Caco-2 (cell line): ENCODE measurements around the gene GDF11. TPM values are rescaled to one million over a fixed set of nuclear protein-coding genes. Genes with fewer than 3 reads are reported as not detected.

ENCODE experiments used
- BruUV-seq: library from RNA; stranded (reverse); fragments of 400-500 nt; replicated peaks from 2 replicates; lab custom pipeline; 2021; lab: Mats Ljungman, UMichigan
- CTCF ChIA-PET: fragments of 300-600 bp; sonication (Branson Sonifier 250); formaldehyde crosslinking; loops from one replicate; lab custom pipeline; 2022; ENCODE audit warnings: antibody characterized with exemption; lab: Charles Lee
- POLR2A ChIA-PET: fragments of 300-600 bp; sonication (Branson Sonifier 250); formaldehyde crosslinking; loops from one replicate; lab custom pipeline; 2022; ENCODE audit warnings: antibody characterized with exemption; lab: Charles Lee
- DNase-seq, 2 experiments: peaks; one replicate each; pipeline versions ENCODE4 v3.0.0 to v3.0.0-alpha.2; 2020 to 2022
- H3K27me3 ChIP-seq: replicated peaks from 2 replicates; pipeline ENCODE4 v1.6.0; 2011; ENCODE audit warnings: low read length; ENCODE audit not compliant: control insufficient read depth, insufficient read depth
- H3K36me3 ChIP-seq: 2 replicates; pipeline ENCODE4 v1.5.1; 2011; ENCODE audit warnings: low read length; ENCODE audit not compliant: control insufficient read depth, insufficient read depth
- H3K4me1 ChIP-seq: fragments of 250-450 bp; sonication (Bioruptor Pico); 2 replicates; pipeline ENCODE4 v1.5.1; 2020; ENCODE audit warnings: mild to moderate bottlenecking
- H3K4me3 ChIP-seq: 2 replicates; pipeline ENCODE4 v1.5.1; 2011; ENCODE audit warnings: low read depth, mild to moderate bottlenecking, control low read depth, low read length
- H3K9me3 ChIP-seq: fragments of 250-450 bp; sonication (Bioruptor Pico); 2 replicates; pipeline ENCODE4 v1.5.1; 2020; ENCODE audit warnings: mild to moderate bottlenecking, moderate library complexity
- H3K27ac Mint-ChIP-seq: one replicate; pipeline ENCODE4 v1.8.0; 2022; ENCODE audit warnings: mixed read lengths; ENCODE audit not compliant: unreplicated experiment
- H3K27me3 Mint-ChIP-seq: one replicate; pipeline ENCODE4 v1.8.0; 2022; ENCODE audit warnings: mixed read lengths; ENCODE audit not compliant: insufficient read depth, unreplicated experiment
- H3K36me3 Mint-ChIP-seq: one replicate; pipeline ENCODE4 v1.8.0; 2022; ENCODE audit warnings: mild to moderate bottlenecking, mixed read lengths; ENCODE audit not compliant: insufficient read depth, unreplicated experiment
- H3K4me1 Mint-ChIP-seq: one replicate; pipeline ENCODE4 v1.8.0; 2022; ENCODE audit warnings: low read depth, mixed read lengths; ENCODE audit not compliant: unreplicated experiment
- H3K4me3 Mint-ChIP-seq: one replicate; pipeline ENCODE4 v1.8.0; 2022; ENCODE audit warnings: mild to moderate bottlenecking, moderate library complexity, mixed read lengths; ENCODE audit not compliant: unreplicated experiment
- H3K9me3 Mint-ChIP-seq: one replicate; pipeline ENCODE4 v1.8.0; 2022; ENCODE audit warnings: mixed read lengths; ENCODE audit not compliant: unreplicated experiment
- intact Hi-C: fragments of 100-400 bp; cut with micrococcal nuclease; formaldehyde crosslinking; loops from one replicate; pipeline ENCODE4 v1.10.0; 2022; ENCODE audit not compliant: unreplicated experiment
- total RNA-seq: library from RNA; stranded (reverse); gene quantifications from 2 replicates; pipeline ENCODE4 v1.2.3, GENCODE V29; 2022
- TF ChIP-seq, protein P1 (sequence below), 2 experiments: fragments of 200-600 bp in 1 of 2; IDR thresholded peaks; 1 replicate in 1 of 2; 2 replicates in 1 of 2; pipeline versions ENCODE4 v1.5.1 to v1.8.0; 2011 to 2022; ENCODE audit warnings: antibody characterized with exemption in 1 of 2, control low read depth in 1 of 2, inconsistent platforms in 1 of 2, low read depth in 1 of 2, low read length in 1 of 2, mild to moderate bottlenecking in 1 of 2, moderate library complexity in 1 of 2; ENCODE audit not compliant: insufficient read depth in 1 of 2, severe bottlenecking in 1 of 2, unreplicated experiment in 1 of 2

GDF11 gene
- total RNA-seq, 1 experiment from 2014 or later: 11.0 TPM

DNA sequence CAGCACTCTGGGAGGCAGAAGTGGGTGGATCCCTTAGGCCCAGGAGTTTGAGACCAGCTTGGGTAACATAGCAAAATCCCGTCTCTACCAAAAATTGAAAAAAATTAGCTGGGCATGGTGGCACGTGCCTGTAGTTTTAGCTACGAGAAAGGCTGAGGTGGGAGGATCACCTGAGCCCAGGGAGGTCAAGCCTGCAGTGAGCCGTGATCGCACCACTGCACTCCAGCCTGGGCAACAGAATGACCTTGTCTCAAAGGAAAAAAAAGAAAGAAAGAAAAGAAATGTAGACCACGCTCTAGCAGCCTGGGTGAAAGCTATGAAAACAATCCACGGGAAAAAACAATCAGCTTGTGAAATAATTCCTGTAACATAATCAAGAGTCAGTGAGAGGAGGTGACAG lies 45.6 kb downstream of the GDF11 start:
- no peak for DNase-seq
- Mint-ChIP-seq H3K4me1 (peaks cover 13% of the 10 kb centered on the region), H3K36me3 (peaks cover 82% of the 10 kb centered on the region), H3K9me3 (no peaks in the 10 kb centered on the region), H3K27me3 (no peaks in the 10 kb centered on the region), H3K4me3 (no peak overlapping the region), H3K27ac (peak overlapping the region; percentile 11)
- Histone ChIP-seq H3K27me3 (no peaks in the 10 kb centered on the region), H3K9me3 (no peaks in the 10 kb centered on the region), H3K4me1 (0 out of 2 replicates have a peak, but pooled peaks cover 3% of the 10 kb centered on the region), H3K4me3 (no peak overlapping the region), H3K36me3 (peaks cover 1% of the 10 kb centered on the region; the same call in 1 of the 2 replicates)
- ChIA-PET POLR2A (interaction anchor here (1.0 kb wide), 1 partner anchor 29 kb away, joined by 6 read pairs; the partner anchor contains the start of genes ORMDL2 and SARNP), CTCF (interaction anchor here (0.9 to 1.1 kb wide), 3 partner anchors 9 to 50 kb away, joined by 3 to 6 read pairs (median 3); partner anchors contain the start of genes ORMDL2 and SARNP)
- TF ChIP-seq, protein P1, sequence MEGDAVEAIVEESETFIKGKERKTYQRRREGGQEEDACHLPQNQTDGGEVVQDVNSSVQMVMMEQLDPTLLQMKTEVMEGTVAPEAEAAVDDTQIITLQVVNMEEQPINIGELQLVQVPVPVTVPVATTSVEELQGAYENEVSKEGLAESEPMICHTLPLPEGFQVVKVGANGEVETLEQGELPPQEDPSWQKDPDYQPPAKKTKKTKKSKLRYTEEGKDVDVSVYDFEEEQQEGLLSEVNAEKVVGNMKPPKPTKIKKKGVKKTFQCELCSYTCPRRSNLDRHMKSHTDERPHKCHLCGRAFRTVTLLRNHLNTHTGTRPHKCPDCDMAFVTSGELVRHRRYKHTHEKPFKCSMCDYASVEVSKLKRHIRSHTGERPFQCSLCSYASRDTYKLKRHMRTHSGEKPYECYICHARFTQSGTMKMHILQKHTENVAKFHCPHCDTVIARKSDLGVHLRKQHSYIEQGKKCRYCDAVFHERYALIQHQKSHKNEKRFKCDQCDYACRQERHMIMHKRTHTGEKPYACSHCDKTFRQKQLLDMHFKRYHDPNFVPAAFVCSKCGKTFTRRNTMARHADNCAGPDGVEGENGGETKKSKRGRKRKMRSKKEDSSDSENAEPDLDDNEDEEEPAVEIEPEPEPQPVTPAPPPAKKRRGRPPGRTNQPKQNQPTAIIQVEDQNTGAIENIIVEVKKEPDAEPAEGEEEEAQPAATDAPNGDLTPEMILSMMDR (IDR thresholded peaks at IDR 0.05; ENCODE audit: insufficient read depth in 1 of 2, low read depth in 1 of 2, low read length in 1 of 2, severe bottlenecking in 1 of 2, unreplicated experiment in 1 of 2): no peak
- intact Hi-C loops: loop anchor here (2.0 kb wide), 1 partner anchor 44 kb away; no protein-coding TSS in a partner anchor
- no TSS peak for BruUV-seq

DNA sequence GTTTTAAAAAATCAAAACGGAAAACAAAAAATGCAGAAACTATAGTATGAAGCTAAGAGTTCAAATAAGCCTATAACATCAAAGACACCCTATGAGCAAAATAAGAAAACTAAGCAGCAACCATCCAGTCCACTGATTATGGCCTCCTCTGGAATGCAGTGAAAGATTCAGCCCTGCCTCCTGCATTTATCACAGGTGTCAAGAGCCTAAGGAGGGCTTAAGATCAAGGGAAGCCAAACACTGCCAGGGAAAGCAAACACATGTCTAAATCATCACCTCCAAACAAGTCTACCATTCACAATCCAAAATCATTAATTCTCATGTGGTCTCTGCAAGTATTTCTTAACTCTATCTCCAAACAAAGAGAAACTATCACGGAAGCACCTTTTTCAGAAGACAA lies 46.2 kb downstream of the GDF11 start:
- H3K4me1 ChIP-seq: 0 out of 2 replicates have a peak, but pooled peaks cover 3% of the 10 kb centered on the region
- peaks cover 1% of the 10 kb centered on the region; the same call in 1 of the 2 replicates for H3K36me3 ChIP-seq
- intact Hi-C loops: loop anchor here (1.0 to 2.0 kb wide), 2 partner anchors 11 to 44 kb away; no protein-coding TSS in a partner anchor
- H3K4me3 Mint-ChIP-seq: no peak overlapping the region
- H3K27ac Mint-ChIP-seq: no peak overlapping the region
- ChIA-PET CTCF (interaction anchor here (0.9 to 1.1 kb wide), 3 partner anchors 8 to 51 kb away, joined by 3 to 6 read pairs (median 3); partner anchors contain the start of genes ORMDL2 and SARNP), POLR2A (interaction anchor here (1.0 kb wide), 1 partner anchor 28 kb away, joined by 6 read pairs; the partner anchor contains the start of genes ORMDL2 and SARNP)
- no peaks in the 10 kb centered on the region for H3K9me3 ChIP-seq
- no peaks in the 10 kb centered on the region for H3K9me3 Mint-ChIP-seq
- BruUV-seq: no TSS peak
- TF ChIP-seq, protein P1 (IDR thresholded peaks at IDR 0.05; ENCODE audit: insufficient read depth in 1 of 2, low read depth in 1 of 2, low read length in 1 of 2, severe bottlenecking in 1 of 2, unreplicated experiment in 1 of 2): no peak
- no peaks in the 10 kb centered on the region for H3K27me3 Mint-ChIP-seq
- H3K27me3 ChIP-seq: no peaks in the 10 kb centered on the region
- peaks cover 82% of the 10 kb centered on the region for H3K36me3 Mint-ChIP-seq
- H3K4me1 Mint-ChIP-seq: peaks cover 13% of the 10 kb centered on the region
- DNase-seq: peak; percentile 47 to 67
- no peak overlapping the region for H3K4me3 ChIP-seq

DNA sequence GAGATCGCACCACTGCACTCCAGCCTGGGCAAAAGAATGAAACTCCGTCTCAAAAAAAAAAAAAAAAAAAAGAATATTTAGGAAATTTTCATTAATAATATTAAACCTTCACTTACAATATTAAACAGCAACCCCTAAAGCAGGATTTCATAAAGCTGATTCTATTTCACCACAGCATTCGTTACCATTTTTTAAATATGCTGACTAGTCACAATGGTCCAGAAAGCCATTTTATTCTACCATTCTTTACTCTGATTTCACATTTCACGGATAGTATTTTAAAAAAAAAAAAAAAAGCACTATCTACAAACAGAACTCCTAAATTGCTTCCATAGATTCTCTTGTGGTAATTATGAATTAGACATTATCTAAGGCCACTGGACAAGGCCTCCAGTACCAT lies 47.0 kb downstream of the GDF11 start:
- Histone ChIP-seq H3K4me3 (no peak overlapping the region), H3K9me3 (no peaks in the 10 kb centered on the region), H3K36me3 (peaks cover 1% of the 10 kb centered on the region; the same call in 1 of the 2 replicates), H3K4me1 (0 out of 2 replicates have a peak, but pooled peaks cover 3% of the 10 kb centered on the region), H3K27me3 (no peaks in the 10 kb centered on the region)
- no peaks in the 10 kb centered on the region for H3K9me3 Mint-ChIP-seq
- TF ChIP-seq, protein P1 (IDR thresholded peaks at IDR 0.05; ENCODE audit: insufficient read depth in 1 of 2, low read depth in 1 of 2, low read length in 1 of 2, severe bottlenecking in 1 of 2, unreplicated experiment in 1 of 2): no peak
- H3K27me3 Mint-ChIP-seq: no peaks in the 10 kb centered on the region
- peaks cover 82% of the 10 kb centered on the region for H3K36me3 Mint-ChIP-seq
- ChIA-PET CTCF (no interaction called here), POLR2A (no interaction called here)
- H3K4me3 Mint-ChIP-seq: no peak overlapping the region
- intact Hi-C loops: loop anchor here (1.0 to 2.0 kb wide), 2 partner anchors 12 to 45 kb away; no protein-coding TSS in a partner anchor
- DNase-seq: no peak
- no TSS peak for BruUV-seq
- H3K4me1 Mint-ChIP-seq: peaks cover 13% of the 10 kb centered on the region
- no peak overlapping the region for H3K27ac Mint-ChIP-seq
